Stimulated activated CD4-positive, alpha-beta T cell treated with anti-CD3 and anti-CD28 coated beads, TNF-alpha, amount 100 ng/mL, for 48 hours (primary cell): ENCODE measurements around the gene CFAP57.

Experiments used
- DNase-seq, 3 donors: peaks; one replicate each; pipeline ENCODE4 v3.0.0-alpha.2; 2020; ENCODE audit warnings: low read depth in 3 of 3

Gene CFAP57

GRCh38 chr1:43299101-43299500, 127.0 kb downstream of the CFAP57 start:
- no peak for DNase-seq

- DNase-seq = no peak
Observed at GRCh38 chr1:43300378-43301094, 128.4 kb downstream of the CFAP57 start, which contains the start of gene TIE1. Gene TIE1 (plus strand): TSS chr1:43300982. CDS start chr1:43301072, 90 bp downstream.

GRCh38 chr1:43302201-43302600, 130.1 kb downstream of the CFAP57 start:
- no peak for DNase-seq

- no peak for DNase-seq
Observed at GRCh38 chr1:43302721-43303470, 130.8 kb downstream of the CFAP57 start.

- no peak for DNase-seq
Observed at GRCh38 chr1:43303471-43304313, 131.6 kb downstream of the CFAP57 start.
